NCI-H526 treated with DMSO at 0.1 percent for 48 hours (cell line): ENCODE results near the gene HS1BP3.

ENCODE experiments used
- DNase-seq: peaks from one replicate; lab custom pipeline; 2025; lab: John Stamatoyannopoulos, UW

HS1BP3 gene

DNA sequence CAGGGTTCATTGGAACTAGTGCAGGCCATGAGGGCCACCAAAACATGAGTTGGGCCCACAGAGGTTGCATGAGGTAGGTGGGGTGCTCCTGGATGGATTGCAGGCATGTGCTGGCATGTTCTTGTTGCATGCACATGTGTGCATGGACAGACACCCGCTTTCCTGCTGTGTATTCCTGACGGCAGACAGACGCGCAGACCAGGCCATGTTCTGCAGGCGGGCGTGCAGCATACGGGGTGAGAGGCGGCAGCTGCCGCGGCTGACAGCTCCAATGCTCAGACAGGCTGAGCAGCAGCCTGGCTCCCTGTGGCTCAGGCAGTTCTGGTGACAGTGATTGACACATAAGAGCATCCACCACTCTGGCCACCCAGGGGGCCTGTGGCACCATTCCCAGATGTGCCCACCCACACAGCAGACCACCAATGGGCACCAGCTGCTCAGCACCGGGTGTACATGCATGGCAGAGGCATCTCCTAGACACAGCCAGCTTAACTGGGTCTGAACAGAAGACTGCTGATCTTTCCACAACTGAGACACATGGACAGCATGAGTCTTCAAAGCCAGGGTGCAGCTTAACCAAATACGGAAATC lies 21.2 kb downstream of the HS1BP3 start:
- no peak for DNase-seq

DNA sequence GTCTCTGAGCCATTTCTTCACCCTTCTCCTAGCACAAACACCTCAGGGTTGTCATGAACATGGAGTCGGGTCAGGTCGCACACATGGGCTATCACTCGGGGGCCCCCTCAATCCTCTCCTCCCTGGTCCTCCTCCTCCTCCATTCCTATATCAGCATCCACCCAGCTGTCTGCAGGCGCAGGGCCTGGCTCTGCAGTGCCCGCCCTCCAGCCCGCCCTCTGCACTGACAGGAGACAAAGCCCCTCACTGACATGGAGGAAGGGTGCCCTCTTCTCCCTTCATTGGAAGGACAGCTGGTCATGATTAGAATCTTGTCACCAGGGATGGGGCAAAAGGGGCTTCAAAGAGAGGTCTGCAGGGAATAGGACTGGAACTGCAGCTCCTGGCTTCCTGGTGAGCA lies 21.7 kb downstream of the HS1BP3 start:
- DNase-seq: no peak

DNA sequence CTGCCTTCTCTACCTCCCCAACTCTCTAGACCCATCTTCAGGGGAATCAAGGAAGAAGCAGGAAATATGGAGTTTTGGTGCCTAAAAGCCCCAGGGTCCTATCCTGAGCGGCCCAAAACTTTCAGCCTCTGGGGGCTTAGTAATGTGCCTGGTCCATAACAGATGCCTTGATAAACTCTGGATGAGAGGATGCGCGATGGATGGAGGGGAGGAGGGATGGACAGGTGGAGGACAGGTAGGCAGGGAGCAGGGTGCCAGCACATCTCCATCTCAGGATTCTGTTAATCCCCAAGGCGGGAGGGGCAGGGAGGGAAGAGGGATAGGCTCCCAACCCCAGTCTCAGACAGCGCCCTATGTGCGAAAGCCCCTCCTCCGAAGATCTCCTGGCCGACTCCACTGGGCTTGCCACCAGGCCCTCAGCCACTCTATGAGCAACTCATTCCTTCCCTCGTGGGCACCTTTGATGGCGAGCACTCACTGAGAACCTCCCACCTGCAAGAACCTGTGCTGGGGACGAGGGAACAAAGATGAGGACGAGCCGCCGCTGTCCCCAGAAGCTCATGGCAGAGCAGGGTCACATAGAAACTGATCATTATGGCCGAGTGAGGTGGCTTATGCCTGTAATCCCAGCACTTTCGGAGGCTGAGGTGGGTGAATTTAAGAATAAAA lies 23.1 kb downstream of the HS1BP3 start:
- DNase-seq: no peak

GRCh38 chr2:20626698-20627513 lies 24.0 kb downstream of the HS1BP3 start:
- no peak for DNase-seq

GRCh38 chr2:20626392-20626697 lies 24.6 kb downstream of the HS1BP3 start:
- DNase-seq: no peak

DNA sequence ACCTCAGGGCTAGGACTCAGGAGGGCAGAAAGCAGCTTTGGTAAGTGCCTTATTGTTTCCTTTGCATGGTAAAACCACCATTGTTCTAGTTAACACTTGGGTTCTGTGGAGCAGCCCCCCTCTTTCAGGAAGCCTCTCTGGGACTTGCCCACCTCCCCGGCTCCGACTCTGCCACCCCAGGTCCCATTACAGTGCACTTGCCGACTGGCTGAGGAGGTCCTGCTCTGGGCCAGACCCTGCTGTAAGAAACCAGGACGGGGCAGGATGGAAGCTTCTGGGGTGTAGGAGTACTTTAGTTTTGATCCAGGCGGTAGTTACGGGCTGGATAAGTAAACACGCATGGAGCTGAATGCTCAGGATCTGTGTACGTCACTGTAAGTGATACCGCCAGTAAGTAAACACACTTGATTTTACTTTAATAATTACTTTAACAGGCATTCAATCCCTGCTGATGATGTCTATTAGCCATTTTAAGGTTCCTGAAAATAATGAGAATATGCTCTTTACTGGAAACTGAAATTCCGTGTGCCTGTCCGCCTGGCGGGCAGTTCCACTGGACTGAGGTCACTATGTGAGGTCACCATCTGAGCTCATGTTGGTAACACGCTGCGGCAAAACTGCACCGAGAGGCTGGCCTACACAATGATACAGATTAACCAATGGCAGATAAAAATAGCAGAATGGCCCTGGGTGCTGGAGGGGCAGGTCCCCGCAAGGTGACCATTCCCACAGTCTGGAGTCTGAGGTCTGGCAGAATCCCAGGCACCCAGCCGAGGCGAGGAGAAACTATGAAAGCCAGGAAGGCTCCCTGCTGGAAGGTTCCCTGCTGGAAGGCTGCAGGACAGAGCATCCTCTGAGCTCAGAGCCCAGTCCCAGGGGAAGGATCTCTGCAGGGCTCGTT lies 25.2 kb downstream of the HS1BP3 start:
- DNase-seq: no peak

DNA sequence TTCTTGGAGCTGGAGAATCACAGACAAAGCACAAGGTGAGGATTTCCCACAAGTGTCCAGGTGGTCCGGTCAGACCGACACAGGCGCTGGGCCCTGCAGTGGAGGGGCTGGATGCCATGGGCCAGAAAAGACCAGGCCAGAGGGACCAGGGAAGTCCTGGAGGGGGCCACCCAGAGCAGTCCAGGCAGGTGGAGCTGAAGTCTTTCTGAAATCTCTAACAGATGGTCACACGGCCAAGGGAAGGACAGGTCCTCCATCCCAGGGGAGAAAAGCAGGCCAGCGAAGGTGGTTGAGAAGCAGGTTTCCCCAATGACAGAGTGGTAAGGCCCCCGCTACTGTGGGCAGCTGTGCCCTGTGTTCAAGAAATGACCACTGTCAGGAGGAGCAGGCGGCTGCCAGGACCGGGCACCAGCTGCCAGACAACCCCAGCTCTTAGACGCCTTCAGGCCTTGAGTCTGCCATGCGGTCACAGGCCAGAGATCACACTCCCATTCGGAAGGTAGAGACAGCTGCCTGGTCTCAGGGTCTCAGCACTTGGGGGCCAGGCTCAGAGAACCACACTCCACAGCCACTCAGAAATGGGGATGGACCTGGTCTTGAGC lies 25.9 kb downstream of the HS1BP3 start:
- DNase-seq: no peak

DNA sequence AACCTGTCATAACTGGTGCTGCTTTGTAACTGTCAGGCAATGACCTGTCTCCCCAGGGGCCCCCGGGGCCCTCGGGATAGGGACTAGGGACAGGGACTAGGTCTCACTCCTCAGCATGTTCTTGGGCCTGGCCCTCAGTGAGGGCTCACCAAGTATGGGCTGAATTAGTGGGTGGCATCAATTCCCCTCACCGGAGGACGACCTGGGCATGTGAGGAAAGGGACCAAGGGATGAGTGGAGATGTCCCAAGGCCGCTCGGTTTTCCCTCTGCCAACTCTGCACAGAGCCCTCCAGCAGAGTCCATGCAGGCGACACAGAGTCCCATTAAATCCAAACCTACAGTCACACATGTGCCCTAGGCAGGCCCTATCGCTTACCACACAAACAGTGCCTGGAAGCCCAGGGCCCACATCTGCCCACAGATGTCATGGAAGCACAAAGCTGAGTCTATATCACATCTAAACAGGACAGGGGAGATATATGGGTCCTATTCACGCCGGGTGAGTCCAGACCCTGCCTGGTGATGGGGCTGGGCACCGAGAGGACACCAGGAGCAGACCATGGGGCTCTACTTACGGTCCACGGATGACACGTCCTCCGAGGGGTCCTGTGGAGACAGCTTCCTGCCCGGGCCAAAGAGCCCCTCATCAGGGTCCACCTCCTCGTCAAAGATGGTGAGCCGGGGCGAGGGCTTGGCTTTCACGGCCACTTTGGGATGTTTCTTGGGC lies 26.6 kb downstream of the HS1BP3 start:
- no peak for DNase-seq

GRCh38 chr2:20623741-20624155 lies 27.1 kb downstream of the HS1BP3 start:
- no peak for DNase-seq

- DNase-seq: no peak
Measured at GRCh38 chr2:20623241-20623640, 27.7 kb downstream of the HS1BP3 start.

DNA sequence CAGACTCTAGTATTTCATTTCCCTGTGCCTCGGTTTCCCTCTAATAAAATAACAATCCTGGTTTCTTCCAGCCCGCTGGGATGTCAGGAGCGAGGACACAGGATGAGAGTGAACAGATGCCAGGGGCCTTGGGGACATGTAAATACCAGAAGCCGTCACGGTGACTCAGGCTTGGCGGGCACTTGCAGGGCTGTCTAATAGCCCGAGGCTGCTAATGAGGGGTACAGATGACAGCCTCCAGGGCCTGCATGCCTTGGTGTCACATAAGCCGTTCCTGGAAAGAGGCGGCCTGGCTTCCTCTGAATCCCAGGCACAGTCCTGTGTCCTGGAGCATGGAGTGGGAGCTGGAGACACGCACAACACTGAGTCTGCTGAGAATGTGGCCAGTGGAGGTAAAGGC lies 28.2 kb downstream of the HS1BP3 start:
- no peak for DNase-seq

DNA sequence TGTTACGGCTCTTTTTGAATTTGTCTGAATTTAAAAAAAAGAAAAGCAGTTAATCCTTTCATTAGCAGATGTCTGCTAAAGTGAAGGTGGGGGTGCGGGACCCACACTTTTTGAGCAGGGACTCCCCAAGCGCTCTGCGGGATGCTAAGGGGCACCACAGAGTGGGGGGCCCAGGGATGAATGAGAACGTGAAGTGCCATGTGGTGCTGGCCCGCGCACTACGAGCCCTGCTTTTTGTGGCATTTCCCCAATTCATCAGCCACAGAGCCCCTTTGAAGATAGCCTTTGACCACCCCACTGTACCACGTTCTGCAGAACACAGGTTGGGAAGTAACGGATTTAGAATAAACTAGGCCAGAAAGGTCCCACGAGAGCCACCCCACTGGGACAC lies 28.6 kb downstream of the HS1BP3 start:
- DNase-seq: no peak

GRCh38 chr2:20621366-20622295 lies 29.3 kb downstream of the HS1BP3 start:
- no peak for DNase-seq

GRCh38 chr2:20620696-20621365 lies 30.1 kb downstream of the HS1BP3 start:
- DNase-seq: no peak

DNA sequence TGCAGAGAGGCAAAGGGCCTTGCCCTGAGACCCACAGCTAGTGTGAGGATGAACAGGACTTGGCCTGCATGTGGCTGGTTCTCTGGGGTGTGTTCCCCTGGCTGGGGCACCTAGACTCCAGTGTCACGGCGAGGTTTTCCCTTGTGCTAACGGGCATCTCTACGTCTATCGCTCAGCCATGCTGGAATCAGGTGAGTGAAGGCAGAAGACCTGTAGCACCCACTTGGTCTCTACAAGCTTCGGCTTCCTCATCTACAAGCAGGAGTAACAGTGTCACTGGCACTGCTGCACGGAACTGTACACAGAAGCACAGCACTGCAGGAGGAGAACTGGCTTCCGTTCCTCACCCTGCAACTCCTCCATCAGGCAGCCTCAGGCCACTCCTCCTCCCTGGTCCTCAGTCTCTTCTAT lies 30.6 kb downstream of the HS1BP3 start:
- DNase-seq: no peak

DNA sequence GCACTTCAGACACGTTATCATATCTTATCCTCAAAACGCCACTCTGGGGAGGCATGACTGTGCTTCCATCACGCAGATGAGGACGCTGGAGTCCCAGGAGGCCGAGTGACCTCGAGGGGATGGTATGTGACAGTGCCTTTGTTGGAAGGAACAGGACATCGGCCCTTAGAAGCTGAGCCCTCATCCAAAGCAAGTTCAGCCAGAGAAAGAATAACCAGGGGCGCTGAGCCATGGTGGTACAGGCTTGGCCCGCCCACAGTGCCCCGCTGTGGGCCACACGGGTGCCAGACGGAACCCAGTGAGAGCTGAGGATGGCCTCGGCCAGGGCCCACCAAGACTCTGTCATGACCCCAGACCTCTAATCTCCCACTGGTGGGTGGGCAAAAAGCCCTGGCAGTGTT lies 31.3 kb downstream of the HS1BP3 start:
- no peak for DNase-seq

DNA sequence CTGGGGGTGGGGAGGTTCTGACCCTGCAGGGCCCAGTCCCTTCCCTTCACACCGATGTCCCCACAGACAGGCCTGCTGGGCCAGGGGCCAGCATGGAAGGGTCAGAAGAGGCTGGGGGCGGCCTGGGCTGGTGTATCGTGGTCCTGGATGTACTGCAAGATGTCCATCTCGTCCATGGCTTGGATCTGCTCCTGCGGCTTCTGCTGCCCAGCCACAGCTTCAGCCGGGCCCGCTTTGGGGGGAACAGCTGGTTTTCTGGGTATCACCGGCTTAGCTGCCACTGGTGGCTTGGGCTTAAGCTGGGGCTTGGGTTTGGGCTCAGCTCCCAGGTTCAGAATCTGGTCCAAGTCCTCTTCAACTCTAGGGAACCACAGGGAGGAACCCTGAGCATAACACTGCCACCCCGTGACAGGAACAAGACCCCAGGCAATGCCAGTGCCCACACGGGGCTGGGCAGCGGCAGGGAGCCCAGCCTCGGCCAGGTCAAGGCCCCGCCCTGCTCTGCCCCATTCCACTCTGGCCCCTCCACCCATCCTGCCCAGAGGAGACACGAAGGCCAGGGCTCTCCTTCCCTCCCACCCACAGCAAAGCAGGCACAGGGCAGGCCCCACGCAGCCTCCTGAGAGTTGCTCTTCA lies 31.9 kb downstream of the HS1BP3 start:
- DNase-seq: no peak

DNA sequence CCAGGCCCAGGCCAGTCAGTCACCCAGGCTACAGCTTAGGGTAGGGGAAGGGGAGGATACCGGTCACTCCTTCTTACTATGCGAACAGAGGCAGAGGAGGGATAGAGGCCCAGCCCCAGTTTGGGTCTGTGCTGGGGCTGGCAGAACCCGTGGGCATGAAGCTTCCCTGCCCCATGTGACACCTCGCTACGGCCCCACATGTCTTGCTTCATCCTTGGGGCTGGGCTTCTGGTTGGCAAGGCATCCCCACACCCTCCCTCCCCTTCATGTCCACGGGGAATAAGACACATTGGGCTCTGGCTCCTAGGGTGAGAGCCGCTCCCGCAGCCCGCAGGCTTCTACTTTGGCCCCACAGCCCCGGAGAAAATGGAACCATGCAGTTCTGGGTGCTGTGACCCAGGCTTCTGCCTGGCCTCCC lies 32.4 kb downstream of the HS1BP3 start:
- DNase-seq: no peak

GRCh38 chr2:20617892-20618467 lies 32.9 kb downstream of the HS1BP3 start:
- DNase-seq: no peak
